HepG2 (cell line): ENCODE results near the gene KXD1. TPM values are rescaled to one million over a fixed set of nuclear protein-coding genes. Genes with fewer than 3 reads are reported as not detected.

Experiments used
- ATAC-seq: fragments of 200-7000 bp; cut with Tn5 transposase; 3 replicates; pipeline ENCODE4 v1.9.1; 2020; ENCODE audit warnings: mild to moderate bottlenecking, moderate library complexity
- BruUV-seq: library from RNA; stranded (reverse); fragments of 400-500 nt; replicated peaks from 2 replicates; lab custom pipeline; 2021; lab: Mats Ljungman, UMichigan
- CTCF ChIA-PET: fragments of 300-600 bp; formaldehyde crosslinking; extraction: SDS; loops from one replicate; lab custom pipeline; 2021; ENCODE audit warnings: low total read pairs, inconsistent platforms, low intra/inter-chr PET ratio; lab: Yijun Ruan, JAX
- POLR2A ChIA-PET: fragments of 350-600 bp; sonication (Branson Sonifier 250); formaldehyde crosslinking; loops from one replicate; lab custom pipeline; 2020; ENCODE audit warnings: antibody characterized with exemption, inconsistent platforms; lab: Yijun Ruan, JAX
- DNase-seq: peaks from one replicate; pipeline ENCODE4 v3.0.0-alpha.2; 2015; ENCODE audit warnings: low spot score
- FAIRE-seq: peaks from 3 replicates; lab custom pipeline; 2011; peaks lifted over from hg19 to GRCh38; lab: Jason Lieb, UNC
- H2AFZ ChIP-seq: one replicate; pipeline ENCODE4 v1.6.1; 2011; ENCODE audit warnings: low read length, inconsistent platforms
- H3K27ac ChIP-seq: fragments of 300-600 bp; 3 replicates; pipeline ENCODE4 v1.8.0; 2011; ENCODE audit warnings: mixed run types, mild to moderate bottlenecking, mixed read lengths, low read length, inconsistent platforms; ENCODE audit not compliant: insufficient read depth; ENCODE audit errors: extremely low read length
- H3K27me3 ChIP-seq, 2 experiments: fragments of 200-600 bp in 1 of 2; 2 replicates in 1 of 2; 3 replicates in 1 of 2; pipeline versions ENCODE4 v1.6.0 to v1.8.0; 2011; ENCODE audit warnings: low read length in 2 of 2, mild to moderate bottlenecking in 2 of 2, moderate library complexity in 2 of 2, inconsistent platforms in 1 of 2; ENCODE audit not compliant: insufficient read depth in 2 of 2, control insufficient read depth in 1 of 2
- H3K36me3 ChIP-seq, 2 experiments: fragments of 200-600 bp in 1 of 2; replicated peaks in 1 of 2; 2 replicates in 1 of 2; 3 replicates in 1 of 2; pipeline versions ENCODE4 v1.5.1 to v1.8.0; 2011; ENCODE audit warnings: low read length in 2 of 2, inconsistent platforms in 1 of 2; ENCODE audit not compliant: insufficient read depth in 2 of 2, control insufficient read depth in 1 of 2
- H3K4me1 ChIP-seq: 2 replicates; pipeline ENCODE4 v1.5.1; 2012; ENCODE audit warnings: low read length, inconsistent platforms; ENCODE audit not compliant: insufficient read depth
- H3K4me2 ChIP-seq: 2 replicates; pipeline ENCODE4 v1.6.0; 2011; ENCODE audit warnings: low read depth, low read length, inconsistent platforms
- H3K4me3 ChIP-seq, 3 experiments: fragments of 200-600 bp in 1 of 3; sonication (generic), shearing (Covaris generic) in 1 of 3; replicated peaks in 1 of 3; 2 replicates each; pipeline ENCODE4 v1.5.1; 2011 to 2016; ENCODE audit warnings: low read length in 3 of 3, inconsistent platforms in 2 of 3, low read depth in 2 of 3, mild to moderate bottlenecking in 2 of 3, control low read depth in 1 of 3, mixed read lengths in 1 of 3; ENCODE audit not compliant: insufficient read depth in 1 of 3
- H3K79me2 ChIP-seq: one replicate; pipeline ENCODE4 v1.6.1; 2011; ENCODE audit warnings: low read length, inconsistent platforms; ENCODE audit not compliant: insufficient read depth
- H3K9ac ChIP-seq: 2 replicates; pipeline ENCODE4 v1.6.0; 2011; ENCODE audit warnings: mild to moderate bottlenecking, low read depth, low read length, inconsistent platforms; ENCODE audit not compliant: insufficient read depth
- H3K9me3 ChIP-seq: 2 replicates; pipeline ENCODE4 v1.5.1; 2012; ENCODE audit warnings: mild to moderate bottlenecking, low read length
- H4K20me1 ChIP-seq: 2 replicates; pipeline ENCODE4 v1.6.0; 2011; ENCODE audit warnings: inconsistent platforms, mild to moderate bottlenecking, low read length, moderate library complexity; ENCODE audit not compliant: insufficient read depth
- CHD4 ChIP-seq: fragments of 200-600 bp; sonication (generic); IDR thresholded peaks from 2 replicates; pipeline ENCODE4 v1.7.0; 2017; ENCODE audit warnings: mild to moderate bottlenecking, low read length, borderline replicate concordance
- KDM1A ChIP-seq: IDR thresholded peaks from 2 replicates; pipeline ENCODE4 v1.6.1; 2016; ENCODE audit warnings: missing compliant biosample characterization
- RCOR2 ChIP-seq: IDR thresholded peaks from 2 replicates; pipeline ENCODE4 v1.6.1; 2016; ENCODE audit warnings: missing biosample characterization, missing genetic modification reagents
- THAP11 ChIP-seq: IDR thresholded peaks from 2 replicates; pipeline ENCODE4 v1.6.1; 2016; ENCODE audit warnings: missing biosample characterization, missing genetic modification reagents
- ZMYM3 ChIP-seq: sonication (generic); formaldehyde crosslinking; IDR thresholded peaks from 2 replicates; pipeline ENCODE4 v1.5.1; 2020; ENCODE audit warnings: mild to moderate bottlenecking, missing genetic modification reagents
- ZNF292 ChIP-seq: sonication (generic); formaldehyde crosslinking; IDR thresholded peaks from 2 replicates; pipeline ENCODE4 v1.8.1; 2022; ENCODE audit warnings: mild to moderate bottlenecking, low read depth, missing genetic modification reagents, borderline replicate concordance
- ZNF768 ChIP-seq: sonication (generic); formaldehyde crosslinking; IDR thresholded peaks from 2 replicates; pipeline ENCODE4 v1.4.0; 2020; ENCODE audit warnings: missing genetic modification reagents
- ZNF770 ChIP-seq: sonication (generic); formaldehyde crosslinking; IDR thresholded peaks from 2 replicates; pipeline ENCODE4 v1.5.0; 2020; ENCODE audit warnings: mild to moderate bottlenecking, missing genetic modification reagents
- ZNF776 ChIP-seq: sonication (generic); formaldehyde crosslinking; IDR thresholded peaks from 2 replicates; pipeline ENCODE4 v1.4.0; 2020; ENCODE audit warnings: mild to moderate bottlenecking, missing genetic modification reagents
- WGBS: methylation state at CpG from one replicate; pipeline ENCODE4 v1.1.6; 2017; ENCODE audit warnings: low lambda C conversion rate; 5-methylcytosine and 5-hydroxymethylcytosine counted together
- in situ Hi-C: cut with HindIII; loops from 2 replicates; pipeline ENCODE4 v1.10.0; 2017; ENCODE audit warnings: low pct_unique_long_range_greater_than_20kb; ENCODE audit not compliant: extremely low pct_ligation_motif_present
- intact Hi-C: fragments of 100-400 bp; cut with micrococcal nuclease; formaldehyde crosslinking; loops from one replicate; pipeline ENCODE4 v1.10.0; 2022; ENCODE audit not compliant: unreplicated experiment
- polyA plus RNA-seq, 8 experiments: library from polyadenylated mRNA; depleted of rRNA in 3 of 8; stranded (reverse) in 7 of 8; unstranded in 1 of 8; fragments of >200 nt; fragmentation: Illumina TruSeq in 4 of 8; extraction: Trizol in 4 of 8; gene quantifications; 2 replicates each; pipeline versions ENCODE4 v1.2.1 to v1.2.3, GENCODE V29; 2011 to 2016; ENCODE audit warnings: low read depth in 4 of 8, missing spikeins in 1 of 8, mixed read lengths in 1 of 8; ENCODE audit not compliant: insufficient read depth in 1 of 8
- total RNA-seq, 5 experiments: library from RNA; depleted of rRNA; stranded (reverse); fragments of >200 nt; fragmentation: Illumina TruSeq; extraction: Trizol; gene quantifications; 2 replicates each; pipeline ENCODE4 v1.2.3, GENCODE V29; 2016; ENCODE audit warnings: low read depth in 1 of 5
- TF ChIP-seq, protein P1 (sequence below): sonication (generic); formaldehyde crosslinking; IDR thresholded peaks from 2 replicates; pipeline ENCODE4 v1.4.0; 2020; ENCODE audit warnings: missing genetic modification reagents, mild to moderate bottlenecking, borderline replicate concordance

KXD1 gene
- total and polyA plus RNA-seq, 2 of the 13 experiments (the other 11 are each of a cell fraction or from before 2014, with no cell fraction given), result 44.6 to 143 TPM

DNA sequence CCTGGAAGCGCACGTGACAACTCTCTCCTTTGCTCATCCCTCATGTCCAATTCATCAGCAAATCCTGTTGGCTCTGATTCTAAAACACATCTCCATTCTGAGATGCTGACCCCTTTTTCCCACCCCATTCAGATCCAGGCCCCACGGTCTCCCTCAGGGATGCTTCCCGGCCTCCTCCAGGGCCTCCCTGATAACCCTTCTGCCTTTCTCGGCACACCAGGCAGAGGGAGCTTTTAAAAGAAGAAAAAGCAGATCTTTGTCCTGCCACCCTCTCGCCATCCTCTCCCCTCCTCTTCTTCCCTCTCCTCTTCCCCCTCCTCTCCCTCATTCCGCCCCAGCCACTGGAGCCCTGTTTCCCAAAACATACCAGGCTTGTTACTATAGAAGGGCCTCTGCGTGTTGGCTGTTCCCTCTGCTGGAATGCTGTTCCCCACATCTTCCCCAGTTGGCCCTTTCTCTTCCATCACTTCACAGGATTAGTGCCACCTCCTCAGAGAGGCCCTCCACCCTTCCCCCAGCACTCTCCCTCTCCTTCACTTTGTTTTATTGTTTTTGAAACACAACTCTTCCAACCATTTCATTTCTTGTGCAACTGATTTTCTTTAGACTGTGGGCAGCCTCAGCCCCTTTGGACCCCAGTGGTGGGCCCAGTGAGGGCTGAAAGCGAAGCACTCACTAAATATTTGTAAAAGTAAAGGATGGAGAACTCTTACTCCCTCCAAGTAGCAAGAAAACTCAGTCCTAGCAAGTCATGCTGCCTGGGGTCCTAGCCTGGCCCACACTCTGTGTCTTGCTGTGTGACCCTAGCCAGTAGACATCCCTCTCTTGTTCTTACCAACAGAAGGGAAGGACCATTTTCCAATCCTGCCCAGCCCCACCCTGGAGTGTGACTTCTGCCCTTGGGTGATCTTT is 51.4 kb downstream of the KXD1 start:
- ChIA-PET POLR2A (interaction anchor here (1.7 kb wide), 1 partner anchor 21 kb away, joined by 14 read pairs; the partner anchor contains the start of gene REX1BD), CTCF (no interaction called here)
- Histone ChIP-seq H3K4me1 (peaks cover 67% of the 10 kb centered on the region), H3K9ac (no peak overlapping the region), H3K9me3 (no peaks in the 10 kb centered on the region), H4K20me1 (peaks cover 15% of the 10 kb centered on the region; the same call in 1 of the 2 replicates), H3K79me2 (peaks cover 18% of the 10 kb centered on the region), H3K36me3 (no peaks in the 10 kb centered on the region; a peak in 1 of 5 replicates), H3K27ac (no peak overlapping the region), H3K4me3 (peak overlapping the region in 2 of 3 experiments; percentile 67 to 82; a peak in 3 of 6 replicates), H3K27me3 (peaks cover 0 to 7% of the 10 kb centered on the region in 2 experiments; a peak in 2 of 5 replicates), H3K4me2 (peak overlapping the region; percentile 100), H2AFZ (no peak overlapping the region)
- ATAC-seq (no peak), DNase-seq (no peak), FAIRE-seq (peak; percentile 4)
- in situ Hi-C loops, result no loop called here
- WGBS, result 54% methylated on average over 9 of the region's 9 CpGs
- intact Hi-C loops, result no loop called here
- TF ChIP-seq ZMYM3 (peak; percentile 83), ZNF292 (CRISPR knock-in tag) (no peak), THAP11 (no peak), ZNF776 (CRISPR knock-in tag) (no peak), ZNF770 (CRISPR knock-in tag) (0 out of 2 replicates have a peak, but pooled peaks have one; percentile 21), ZNF768 (CRISPR knock-in tag) (peak; percentile 96), CHD4 (peak; percentile 49; the same call in 1 of the 2 replicates), RCOR2 (CRISPR knock-in tag) (0 out of 2 replicates have a peak, but pooled peaks have one; percentile 8), KDM1A (CRISPR knock-in tag) (peak; percentile 30; the same call in 1 of the 2 replicates)
- TF ChIP-seq, protein P1, sequence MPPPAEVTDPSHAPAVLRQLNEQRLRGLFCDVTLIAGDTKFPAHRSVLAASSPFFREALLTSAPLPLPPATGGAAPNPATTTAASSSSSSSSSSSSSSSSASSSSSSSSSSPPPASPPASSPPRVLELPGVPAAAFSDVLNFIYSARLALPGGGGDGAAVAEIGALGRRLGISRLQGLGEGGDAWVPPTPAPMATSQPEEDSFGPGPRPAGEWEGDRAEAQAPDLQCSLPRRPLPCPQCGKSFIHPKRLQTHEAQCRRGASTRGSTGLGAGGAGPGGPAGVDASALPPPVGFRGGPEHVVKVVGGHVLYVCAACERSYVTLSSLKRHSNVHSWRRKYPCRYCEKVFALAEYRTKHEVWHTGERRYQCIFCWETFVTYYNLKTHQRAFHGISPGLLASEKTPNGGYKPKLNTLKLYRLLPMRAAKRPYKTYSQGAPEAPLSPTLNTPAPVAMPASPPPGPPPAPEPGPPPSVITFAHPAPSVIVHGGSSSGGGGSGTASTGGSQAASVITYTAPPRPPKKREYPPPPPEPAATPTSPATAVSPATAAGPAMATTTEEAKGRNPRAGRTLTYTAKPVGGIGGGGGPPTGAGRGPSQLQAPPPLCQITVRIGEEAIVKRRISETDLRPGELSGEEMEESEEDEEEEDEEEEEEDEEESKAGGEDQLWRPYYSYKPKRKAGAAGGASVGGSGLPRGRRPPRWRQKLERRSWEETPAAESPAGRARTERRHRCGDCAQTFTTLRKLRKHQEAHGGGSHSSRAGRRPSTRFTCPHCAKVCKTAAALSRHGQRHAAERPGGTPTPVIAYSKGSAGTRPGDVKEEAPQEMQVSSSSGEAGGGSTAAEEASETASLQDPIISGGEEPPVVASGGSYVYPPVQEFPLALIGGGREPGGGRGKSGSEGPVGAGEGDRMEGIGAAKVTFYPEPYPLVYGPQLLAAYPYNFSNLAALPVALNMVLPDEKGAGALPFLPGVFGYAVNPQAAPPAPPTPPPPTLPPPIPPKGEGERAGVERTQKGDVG, result no peak
- no TSS peak for BruUV-seq
